ENCODE results near the gene MCC. TPM values are rescaled to one million over a fixed set of nuclear protein-coding genes. Genes with fewer than 3 reads are reported as not detected.

Gene MCC
- total RNA-seq, 2 experiments from 2014 or later: 0.62 to 0.81 TPM

- CTCF ChIA-PET: no interaction called here
- no peak overlapping the region for H3K27ac Mint-ChIP-seq
- intact Hi-C loops (cut with micrococcal nuclease): no loop called here
- H3K9me3 Mint-ChIP-seq: no peaks in the 10 kb centered on the region
- peaks cover 26% of the 10 kb centered on the region for H3K36me3 Mint-ChIP-seq (ENCODE audit: low read depth)
- no peak overlapping the region for H3K4me3 Mint-ChIP-seq
- peaks cover 7% of the 10 kb centered on the region for H3K4me1 Mint-ChIP-seq (ENCODE audit: low read depth)
- DNase-seq: no peak
- H3K27me3 Mint-ChIP-seq (ENCODE audit: low read depth): no peaks in the 10 kb centered on the region
Observed at GRCh38 chr5:113027431-113027830, 460.8 kb downstream of the MCC start.

GRCh38 chr5:113027015-113027414 is 461.2 kb downstream of the MCC start:
- no peaks in the 10 kb centered on the region for H3K27me3 Mint-ChIP-seq (ENCODE audit: low read depth)
- no peak overlapping the region for H3K4me3 Mint-ChIP-seq
- intact Hi-C loops (cut with micrococcal nuclease): no loop called here
- no peak for DNase-seq
- CTCF ChIA-PET: no interaction called here
- H3K27ac Mint-ChIP-seq: no peak overlapping the region
- H3K9me3 Mint-ChIP-seq: no peaks in the 10 kb centered on the region
- peaks cover 26% of the 10 kb centered on the region for H3K36me3 Mint-ChIP-seq (ENCODE audit: low read depth)
- H3K4me1 Mint-ChIP-seq (ENCODE audit: low read depth): peaks cover 11% of the 10 kb centered on the region

- intact Hi-C loops (cut with micrococcal nuclease): no loop called here
- Mint-ChIP-seq H3K27me3 (ENCODE audit: low read depth) (no peaks in the 10 kb centered on the region), H3K4me1 (ENCODE audit: low read depth) (peaks cover 18% of the 10 kb centered on the region), H3K4me3 (no peak overlapping the region), H3K36me3 (ENCODE audit: low read depth) (peaks cover 26% of the 10 kb centered on the region), H3K9me3 (no peaks in the 10 kb centered on the region), H3K27ac (no peak overlapping the region)
- DNase-seq: no peak
- CTCF ChIA-PET: interaction anchor here (0.6 to 1.7 kb wide), 2 partner anchors 19 to 30 kb away, joined by 4 to 5 read pairs; no protein-coding TSS in a partner anchor
Observed at GRCh38 chr5:113026211-113026610, 462.0 kb downstream of the MCC start.

GRCh38 chr5:113025596-113025995 is 462.7 kb downstream of the MCC start:
- Mint-ChIP-seq H3K9me3 (no peaks in the 10 kb centered on the region), H3K27me3 (ENCODE audit: low read depth) (no peaks in the 10 kb centered on the region), H3K4me3 (no peak overlapping the region), H3K27ac (no peak overlapping the region), H3K36me3 (ENCODE audit: low read depth) (peaks cover 28% of the 10 kb centered on the region), H3K4me1 (ENCODE audit: low read depth) (peaks cover 24% of the 10 kb centered on the region)
- intact Hi-C loops (cut with micrococcal nuclease): no loop called here
- CTCF ChIA-PET: interaction anchor here (0.6 to 1.7 kb wide), 3 partner anchors 29 to 605 kb away, joined by 5 to 8 read pairs (median 5); no protein-coding TSS in a partner anchor
- no peak for DNase-seq

- CTCF ChIA-PET: interaction anchor here (1.0 to 1.7 kb wide), 3 partner anchors 28 to 582 kb away, joined by 3 to 6 read pairs (median 5); no protein-coding TSS in a partner anchor
- peaks cover 35% of the 10 kb centered on the region for H3K4me1 Mint-ChIP-seq (ENCODE audit: low read depth)
- H3K36me3 Mint-ChIP-seq (ENCODE audit: low read depth): peaks cover 32% of the 10 kb centered on the region
- no peak for DNase-seq
- intact Hi-C loops (cut with micrococcal nuclease): loop anchor here (5.0 kb wide), 1 partner anchor 488 kb away; the partner anchor contains the start of gene YTHDC2
- H3K4me3 Mint-ChIP-seq: no peak overlapping the region
- H3K27ac Mint-ChIP-seq: no peak overlapping the region
- no peaks in the 10 kb centered on the region for H3K9me3 Mint-ChIP-seq
- no peaks in the 10 kb centered on the region for H3K27me3 Mint-ChIP-seq (ENCODE audit: low read depth)
Observed at GRCh38 chr5:113024076-113024697, 464.1 kb downstream of the MCC start.

- intact Hi-C loops (cut with micrococcal nuclease): loop anchor here (1.0 to 5.0 kb wide), 3 partner anchors 26 to 502 kb away; partner anchors contain the start of gene YTHDC2
- CTCF ChIA-PET: interaction anchor here (0.7 to 1.9 kb wide), 4 partner anchors 26 to 101 kb away, joined by 3 to 7 read pairs (median 4); no protein-coding TSS in a partner anchor
- no peaks in the 10 kb centered on the region for H3K9me3 Mint-ChIP-seq
- peaks cover 39% of the 10 kb centered on the region for H3K36me3 Mint-ChIP-seq (ENCODE audit: low read depth)
- H3K27ac Mint-ChIP-seq: peak overlapping the region; percentile 60
- H3K27me3 Mint-ChIP-seq (ENCODE audit: low read depth): no peaks in the 10 kb centered on the region
- no peak overlapping the region for H3K4me3 Mint-ChIP-seq
- peaks cover 49% of the 10 kb centered on the region for H3K4me1 Mint-ChIP-seq (ENCODE audit: low read depth)
- no peak for DNase-seq
Observed at GRCh38 chr5:113022661-113023060, 465.6 kb downstream of the MCC start.

- Mint-ChIP-seq H3K4me3 (no peak overlapping the region), H3K27me3 (ENCODE audit: low read depth) (no peaks in the 10 kb centered on the region), H3K36me3 (ENCODE audit: low read depth) (peaks cover 31% of the 10 kb centered on the region), H3K9me3 (no peaks in the 10 kb centered on the region), H3K4me1 (ENCODE audit: low read depth) (peaks cover 57% of the 10 kb centered on the region), H3K27ac (peak overlapping the region; percentile 24)
- peak; percentile 27 for DNase-seq
- intact Hi-C loops (cut with micrococcal nuclease): loop anchor here (1.0 to 5.0 kb wide), 3 partner anchors 44 to 492 kb away; partner anchors contain the start of genes DCP2 and YTHDC2
- CTCF ChIA-PET: interaction anchor here (1.9 kb wide), 1 partner anchor 24 kb away, joined by 7 read pairs; no protein-coding TSS in a partner anchor
Observed at GRCh38 chr5:113020461-113021273, 467.6 kb downstream of the MCC start.

GRCh38 chr5:113017881-113018635 is 470.2 kb downstream of the MCC start:
- H3K27ac Mint-ChIP-seq: no peak overlapping the region
- H3K4me3 Mint-ChIP-seq: no peak overlapping the region
- no peak for DNase-seq
- no peaks in the 10 kb centered on the region for H3K9me3 Mint-ChIP-seq
- peaks cover 57% of the 10 kb centered on the region for H3K4me1 Mint-ChIP-seq (ENCODE audit: low read depth)
- CTCF ChIA-PET: interaction anchor here (0.7 to 1.3 kb wide), 2 partner anchors 22 to 56 kb away, joined by 3 to 5 read pairs; no protein-coding TSS in a partner anchor
- H3K27me3 Mint-ChIP-seq (ENCODE audit: low read depth): no peaks in the 10 kb centered on the region
- H3K36me3 Mint-ChIP-seq (ENCODE audit: low read depth): peaks cover 38% of the 10 kb centered on the region
- intact Hi-C loops (cut with micrococcal nuclease): no loop called here

- Mint-ChIP-seq H3K27me3 (ENCODE audit: low read depth) (no peaks in the 10 kb centered on the region), H3K9me3 (no peaks in the 10 kb centered on the region), H3K4me3 (no peak overlapping the region), H3K36me3 (ENCODE audit: low read depth) (peaks cover 36% of the 10 kb centered on the region), H3K27ac (no peak overlapping the region), H3K4me1 (ENCODE audit: low read depth) (peaks cover 3% of the 10 kb centered on the region)
- CTCF ChIA-PET: interaction anchor here (3.6 kb wide), 1 partner anchor 10 kb away, joined by 18 read pairs; no protein-coding TSS in a partner anchor
- intact Hi-C loops (cut with micrococcal nuclease): no loop called here
- no peak for DNase-seq
Observed at GRCh38 chr5:113005454-113005853, 482.8 kb downstream of the MCC start.

- Mint-ChIP-seq H3K27ac (no peak overlapping the region), H3K36me3 (ENCODE audit: low read depth) (peaks cover 35% of the 10 kb centered on the region), H3K27me3 (ENCODE audit: low read depth) (no peaks in the 10 kb centered on the region), H3K4me3 (no peak overlapping the region), H3K4me1 (ENCODE audit: low read depth) (peaks cover 3% of the 10 kb centered on the region), H3K9me3 (no peaks in the 10 kb centered on the region)
- DNase-seq: no peak
- CTCF ChIA-PET: interaction anchor here (1.2 kb wide), 1 partner anchor 8 kb away, joined by 8 read pairs; no protein-coding TSS in a partner anchor
- intact Hi-C loops (cut with micrococcal nuclease): no loop called here
Observed at GRCh38 chr5:113003763-113004162, 484.5 kb downstream of the MCC start.

GRCh38 chr5:113002423-113002822 is 485.8 kb downstream of the MCC start:
- CTCF ChIA-PET: interaction anchor here (1.2 kb wide), 1 partner anchor 10 kb away, joined by 8 read pairs; no protein-coding TSS in a partner anchor
- intact Hi-C loops (cut with micrococcal nuclease): no loop called here
- no peak for DNase-seq
- H3K27me3 Mint-ChIP-seq (ENCODE audit: low read depth): no peaks in the 10 kb centered on the region
- peaks cover 3% of the 10 kb centered on the region for H3K4me1 Mint-ChIP-seq (ENCODE audit: low read depth)
- no peaks in the 10 kb centered on the region for H3K9me3 Mint-ChIP-seq
- H3K27ac Mint-ChIP-seq: no peak overlapping the region
- H3K36me3 Mint-ChIP-seq (ENCODE audit: low read depth): peaks cover 32% of the 10 kb centered on the region
- no peak overlapping the region for H3K4me3 Mint-ChIP-seq

- no peaks in the 10 kb centered on the region for H3K9me3 Mint-ChIP-seq
- intact Hi-C loops (cut with micrococcal nuclease): no loop called here
- CTCF ChIA-PET: no interaction called here
- DNase-seq: no peak
- peaks cover 35% of the 10 kb centered on the region for H3K36me3 Mint-ChIP-seq (ENCODE audit: low read depth)
- H3K4me1 Mint-ChIP-seq (ENCODE audit: low read depth): peaks cover 12% of the 10 kb centered on the region
- H3K27me3 Mint-ChIP-seq (ENCODE audit: low read depth): no peaks in the 10 kb centered on the region
- no peak overlapping the region for H3K27ac Mint-ChIP-seq
- H3K4me3 Mint-ChIP-seq: no peak overlapping the region
Observed at GRCh38 chr5:113000466-113000865, 487.8 kb downstream of the MCC start.

Measured in activated naive CD4-positive, alpha-beta T cell treated with anti-CD3 and anti-CD28 coated beads for 36 hours (primary cell).